CD14-positive monocyte (primary cell): ENCODE measurements around the gene SMIM8. TPM values are rescaled to one million over a fixed set of nuclear protein-coding genes. Genes with fewer than 3 reads are reported as not detected.
"Not testable (repeated sequence)": the region's sequence is repeated elsewhere in the genome, so short reads cannot be mapped to it uniquely, and the experiment has no call there.

Experiments
- DNase-seq, 3 donors: peaks; one replicate each; pipeline ENCODE4 v3.0.0-alpha.2; 2011 to 2022
- H2AFZ ChIP-seq: 2 replicates; pipeline ENCODE4 v1.6.0; 2012; ENCODE audit warnings: mild to moderate bottlenecking, low read depth, low read length, inconsistent platforms; ENCODE audit not compliant: insufficient read depth, poor library complexity, severe bottlenecking
- H3K27ac ChIP-seq, 2 donors: 1 replicate in 1 of 2; 2 replicates in 1 of 2; pipeline ENCODE4 v1.5.1; 2012 to 2013; ENCODE audit warnings: low read length in 2 of 2, control low read depth in 1 of 2, inconsistent platforms in 1 of 2, low read depth in 1 of 2, mild to moderate bottlenecking in 1 of 2
- H3K27me3 ChIP-seq, 2 donors: one replicate each; pipeline versions ENCODE4 v1.6.0 to v1.6.1; 2011 to 2013; ENCODE audit warnings: low read length in 2 of 2; ENCODE audit not compliant: control insufficient read depth in 2 of 2, insufficient read depth in 2 of 2
- H3K36me3 ChIP-seq, 2 donors: replicated peaks in 1 of 2; 1 replicate in 1 of 2; 2 replicates in 1 of 2; pipeline versions ENCODE4 v1.5.1 to v1.6.1; 2012 to 2013; ENCODE audit warnings: low read length in 2 of 2, control low read depth in 1 of 2, inconsistent platforms in 1 of 2, mild to moderate bottlenecking in 1 of 2; ENCODE audit not compliant: insufficient read depth in 2 of 2, control insufficient read depth in 1 of 2
- H3K4me1 ChIP-seq, 2 donors: 1 replicate in 1 of 2; 2 replicates in 1 of 2; pipeline versions ENCODE4 v1.5.1 to v1.6.1; 2012 to 2013; ENCODE audit warnings: low read length in 2 of 2, control low read depth in 1 of 2, inconsistent platforms in 1 of 2, mild to moderate bottlenecking in 1 of 2, moderate library complexity in 1 of 2; ENCODE audit not compliant: insufficient read depth in 2 of 2, control insufficient read depth in 1 of 2
- H3K4me2 ChIP-seq: replicated peaks from 2 replicates; pipeline ENCODE3; 2012; ENCODE audit warnings: low read length, moderate library complexity, mild to moderate bottlenecking; ENCODE audit not compliant: poor library complexity, severe bottlenecking; ENCODE audit errors: extremely low read depth
- H3K4me3 ChIP-seq, 3 experiments: fragments of 200-600 bp in 1 of 3; sonication (generic) in 1 of 3; replicated peaks in 1 of 3; 1 replicate in 2 of 3; 2 replicates in 1 of 3; pipeline ENCODE4 v1.5.1; 2011 to 2013; ENCODE audit warnings: low read length in 3 of 3, mild to moderate bottlenecking in 3 of 3, control low read depth in 2 of 3, low read depth in 2 of 3, inconsistent platforms in 1 of 3, moderate library complexity in 1 of 3
- H3K79me2 ChIP-seq: 2 replicates; pipeline ENCODE4 v1.6.0; 2012; ENCODE audit warnings: mild to moderate bottlenecking, control low read depth, inconsistent platforms, low read length, moderate library complexity; ENCODE audit not compliant: insufficient read depth
- H3K9ac ChIP-seq: 2 replicates; pipeline ENCODE4 v1.6.0; 2017; ENCODE audit warnings: low read length, mild to moderate bottlenecking; ENCODE audit not compliant: insufficient read depth, poor library complexity, severe bottlenecking
- H3K9me3 ChIP-seq, 2 donors: replicated peaks in 1 of 2; 1 replicate in 1 of 2; 2 replicates in 1 of 2; pipeline versions ENCODE4 v1.5.1 to v1.6.1; 2012 to 2013; ENCODE audit warnings: low read length in 2 of 2, control low read depth in 1 of 2; ENCODE audit not compliant: control insufficient read depth in 1 of 2, insufficient read depth in 1 of 2
- H4K20me1 ChIP-seq: 2 replicates; pipeline ENCODE4 v1.6.0; 2012; ENCODE audit warnings: mild to moderate bottlenecking, low read length, control low read depth, moderate library complexity; ENCODE audit not compliant: insufficient read depth
- H3K27ac Mint-ChIP-seq, 7 donors: one replicate each; pipeline ENCODE4 v1.8.0; 2020; ENCODE audit warnings: mild to moderate bottlenecking in 7 of 7, mixed read lengths in 7 of 7, moderate library complexity in 6 of 7, inconsistent platforms in 2 of 7
- H3K27me3 Mint-ChIP-seq, 3 donors: one replicate each; pipeline ENCODE4 v1.8.0; 2021 to 2022; ENCODE audit warnings: low read depth in 3 of 3, mild to moderate bottlenecking in 3 of 3, mixed read lengths in 3 of 3, moderate library complexity in 3 of 3, inconsistent platforms in 1 of 3
- H3K36me3 Mint-ChIP-seq, 2 donors: one replicate each; pipeline ENCODE4 v1.8.0; 2020; ENCODE audit warnings: mixed read lengths in 2 of 2, inconsistent platforms in 1 of 2, mild to moderate bottlenecking in 1 of 2
- H3K4me1 Mint-ChIP-seq: one replicate; pipeline ENCODE4 v1.8.0; 2020; ENCODE audit warnings: mild to moderate bottlenecking, mixed read lengths
- H3K4me3 Mint-ChIP-seq, 2 donors: one replicate each; pipeline ENCODE4 v1.8.0; 2020; ENCODE audit warnings: mild to moderate bottlenecking in 2 of 2, mixed read lengths in 2 of 2, moderate library complexity in 1 of 2
- H3K9me3 Mint-ChIP-seq, 7 donors: one replicate each; pipeline ENCODE4 v1.8.0; 2020 to 2022; ENCODE audit warnings: mixed read lengths in 7 of 7, mild to moderate bottlenecking in 6 of 7, moderate library complexity in 6 of 7, inconsistent platforms in 2 of 7
- WGBS: methylation state at CpG from one replicate; pipeline ENCODE4 v1.1.5; 2013; ENCODE audit warnings: missing lambda C conversion rate; ENCODE audit not compliant: insufficient coverage; 5-methylcytosine and 5-hydroxymethylcytosine counted together
- intact Hi-C, 2 donors: fragments of 100-400 bp; cut with micrococcal nuclease; formaldehyde crosslinking; loops; one replicate each; pipeline versions ENCODE4 v1.15.0 to v1.15.1; 2023
- polyA plus RNA-seq, 3 donors: library from polyadenylated mRNA; depleted of rRNA in 1 of 3; unstranded in 2 of 3; stranded (reverse) in 1 of 3; fragments of 300-500 nt in 2 of 3; fragments of >200 nt in 1 of 3; fragmentation: Illumina TruSeq in 2 of 3; gene quantifications; 1 replicate in 2 of 3; 2 replicates in 1 of 3; pipeline ENCODE4 v1.2.3, GENCODE V29; 2012 to 2021
- TF ChIP-seq, protein P1 (sequence below): fragments of 200-600 bp; IDR thresholded peaks from one replicate; pipeline ENCODE4 v1.8.0; 2022; ENCODE audit warnings: antibody characterized with exemption, mild to moderate bottlenecking

The SMIM8 gene
- polyA plus RNA-seq, 3 donors = 2.0 to 8.2 (median 5.9) TPM

DNA sequence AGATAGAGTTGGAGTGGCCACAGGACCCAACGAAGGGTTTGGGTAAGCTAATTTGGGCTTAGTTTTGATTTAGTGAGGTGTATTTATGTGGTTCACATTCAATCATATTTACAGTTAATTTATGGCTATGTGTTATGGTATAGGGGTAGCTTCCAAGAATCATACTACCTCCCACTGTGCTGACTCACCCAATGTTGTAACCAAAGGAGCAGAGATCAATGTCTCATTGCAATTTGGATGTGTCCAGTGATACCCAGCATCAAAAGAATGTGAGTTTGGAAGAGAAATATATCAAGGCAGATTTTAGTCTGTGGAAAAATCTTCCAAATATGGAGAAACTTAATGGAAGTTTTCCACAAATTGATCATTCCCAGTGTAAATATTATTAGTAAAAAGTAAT lies 25.3 kb upstream of the SMIM8 start:
- H3K4me2 ChIP-seq = no peak overlapping the region
- Mint-ChIP-seq H3K4me1 (no peaks in the 10 kb centered on the region), H3K27ac (no peak overlapping the region), H3K36me3 (no peaks in the 10 kb centered on the region), H3K27me3 (peaks cover 0 to 17% (median 8%) of the 10 kb centered on the region in 3 donors), H3K9me3 (peaks cover 0 to 11% (median 5%) of the 10 kb centered on the region in 7 donors), H3K4me3 (no peak overlapping the region)
- intact Hi-C loops = no loop called here
- no peak for DNase-seq
- H2AFZ ChIP-seq = no peak overlapping the region
- WGBS = no CpG with 5 or more reads among the region's 1 CpG
- H3K9ac ChIP-seq = no peak overlapping the region
- TF ChIP-seq, protein P1, sequence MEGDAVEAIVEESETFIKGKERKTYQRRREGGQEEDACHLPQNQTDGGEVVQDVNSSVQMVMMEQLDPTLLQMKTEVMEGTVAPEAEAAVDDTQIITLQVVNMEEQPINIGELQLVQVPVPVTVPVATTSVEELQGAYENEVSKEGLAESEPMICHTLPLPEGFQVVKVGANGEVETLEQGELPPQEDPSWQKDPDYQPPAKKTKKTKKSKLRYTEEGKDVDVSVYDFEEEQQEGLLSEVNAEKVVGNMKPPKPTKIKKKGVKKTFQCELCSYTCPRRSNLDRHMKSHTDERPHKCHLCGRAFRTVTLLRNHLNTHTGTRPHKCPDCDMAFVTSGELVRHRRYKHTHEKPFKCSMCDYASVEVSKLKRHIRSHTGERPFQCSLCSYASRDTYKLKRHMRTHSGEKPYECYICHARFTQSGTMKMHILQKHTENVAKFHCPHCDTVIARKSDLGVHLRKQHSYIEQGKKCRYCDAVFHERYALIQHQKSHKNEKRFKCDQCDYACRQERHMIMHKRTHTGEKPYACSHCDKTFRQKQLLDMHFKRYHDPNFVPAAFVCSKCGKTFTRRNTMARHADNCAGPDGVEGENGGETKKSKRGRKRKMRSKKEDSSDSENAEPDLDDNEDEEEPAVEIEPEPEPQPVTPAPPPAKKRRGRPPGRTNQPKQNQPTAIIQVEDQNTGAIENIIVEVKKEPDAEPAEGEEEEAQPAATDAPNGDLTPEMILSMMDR = no peak
- peaks cover 0 to 5% of the 10 kb centered on the region in 2 donors for H3K9me3 ChIP-seq
- no peak overlapping the region for H3K27ac ChIP-seq
- no peaks in the 10 kb centered on the region for H3K36me3 ChIP-seq
- no peaks in the 10 kb centered on the region for H4K20me1 ChIP-seq
- H3K4me1 ChIP-seq = no peaks in the 10 kb centered on the region
- H3K4me3 ChIP-seq = no peak overlapping the region
- H3K79me2 ChIP-seq = no peaks in the 10 kb centered on the region
- no peaks in the 10 kb centered on the region for H3K27me3 ChIP-seq

- Mint-ChIP-seq H3K27me3 (peaks cover 0 to 16% (median 3%) of the 10 kb centered on the region in 3 donors), H3K9me3 (peaks cover 0 to 22% (median 8%) of the 10 kb centered on the region in 7 donors)
- H3K36me3 Mint-ChIP-seq, H3K4me2 ChIP-seq, H3K27ac Mint-ChIP-seq, H3K9me3 ChIP-seq, H3K4me3 Mint-ChIP-seq, H2AFZ ChIP-seq, H3K79me2 ChIP-seq, intact Hi-C loops, H3K27me3 ChIP-seq, H3K27ac ChIP-seq, H3K4me1 ChIP-seq, H4K20me1 ChIP-seq, H3K36me3 ChIP-seq, H3K4me1 Mint-ChIP-seq, H3K9ac ChIP-seq, DNase-seq, H3K4me3 ChIP-seq: not testable (repeated sequence)
- WGBS = 95% methylated on average over 8 of the region's 9 CpGs
Observed at GRCh38 chr6:87301277-87301676, 21.1 kb upstream of the SMIM8 start.
